Measurements from ENCODE around the gene TBC1D5.
A peak's percentile ranks its signal among the peaks of the same experiment; 100 is the strongest.
"Not testable (repeated sequence)": the region's sequence is repeated elsewhere in the genome, so short reads cannot be mapped to it uniquely, and the experiment has no call there.

TBC1D5 gene, protein sequence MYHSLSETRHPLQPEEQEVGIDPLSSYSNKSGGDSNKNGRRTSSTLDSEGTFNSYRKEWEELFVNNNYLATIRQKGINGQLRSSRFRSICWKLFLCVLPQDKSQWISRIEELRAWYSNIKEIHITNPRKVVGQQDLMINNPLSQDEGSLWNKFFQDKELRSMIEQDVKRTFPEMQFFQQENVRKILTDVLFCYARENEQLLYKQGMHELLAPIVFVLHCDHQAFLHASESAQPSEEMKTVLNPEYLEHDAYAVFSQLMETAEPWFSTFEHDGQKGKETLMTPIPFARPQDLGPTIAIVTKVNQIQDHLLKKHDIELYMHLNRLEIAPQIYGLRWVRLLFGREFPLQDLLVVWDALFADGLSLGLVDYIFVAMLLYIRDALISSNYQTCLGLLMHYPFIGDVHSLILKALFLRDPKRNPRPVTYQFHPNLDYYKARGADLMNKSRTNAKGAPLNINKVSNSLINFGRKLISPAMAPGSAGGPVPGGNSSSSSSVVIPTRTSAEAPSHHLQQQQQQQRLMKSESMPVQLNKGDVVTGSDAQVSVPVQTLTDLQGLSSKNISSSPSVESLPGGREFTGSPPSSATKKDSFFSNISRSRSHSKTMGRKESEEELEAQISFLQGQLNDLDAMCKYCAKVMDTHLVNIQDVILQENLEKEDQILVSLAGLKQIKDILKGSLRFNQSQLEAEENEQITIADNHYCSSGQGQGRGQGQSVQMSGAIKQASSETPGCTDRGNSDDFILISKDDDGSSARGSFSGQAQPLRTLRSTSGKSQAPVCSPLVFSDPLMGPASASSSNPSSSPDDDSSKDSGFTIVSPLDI

DNA sequence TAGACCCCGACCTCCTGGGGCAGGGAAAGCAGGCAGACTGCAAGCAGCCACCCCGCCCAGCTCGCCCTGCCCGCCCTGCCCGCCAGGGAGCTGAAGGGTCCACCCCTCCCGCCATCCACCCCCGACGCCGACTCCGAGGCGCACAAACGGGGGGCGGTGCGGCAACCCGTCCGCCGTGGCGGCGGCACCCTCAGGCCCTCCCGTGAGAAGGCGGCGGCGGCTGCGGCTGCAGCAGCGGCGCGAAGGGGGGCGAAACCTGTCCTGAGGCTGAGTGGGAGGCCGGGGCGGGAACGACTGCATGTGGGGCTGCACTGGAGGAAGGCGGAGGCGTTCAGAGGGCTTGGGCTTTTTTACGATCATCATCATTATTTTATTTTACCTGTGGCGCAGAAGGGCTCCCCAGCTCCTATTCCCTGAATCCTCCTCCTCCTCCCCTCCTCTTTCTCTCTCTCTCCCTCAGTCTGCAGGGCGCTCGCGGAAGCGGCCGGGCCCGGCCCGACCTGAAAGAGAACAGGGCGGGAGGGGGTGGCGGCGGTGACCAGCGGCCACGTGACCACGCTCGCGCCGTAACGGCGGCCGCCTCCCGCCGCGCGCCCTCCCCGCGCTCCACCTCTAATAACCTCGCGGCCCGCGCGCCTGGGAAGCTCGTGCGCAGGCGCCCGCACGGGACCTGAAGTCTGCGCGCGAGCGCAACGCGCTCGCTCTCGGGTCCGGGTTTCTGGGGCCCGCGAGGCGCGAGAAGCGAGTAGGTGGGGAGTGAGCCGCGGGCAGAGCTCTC is at the start of gene TBC1D5:
Gene TBC1D5 (minus strand): TSS at position 530 of the 778 bp plus-strand sequence. CDS start 234,061 bp downstream, outside the sequence.
- DNase-seq (ENCODE audit: low read depth), result peak; percentile 79

- no peak for DNase-seq (ENCODE audit: low read depth)
Observed at GRCh38 chr3:17783426-17783825, 41.0 kb upstream of the TBC1D5 start.

GRCh38 chr3:17782751-17783150 is 40.3 kb upstream of the TBC1D5 start:
- DNase-seq (ENCODE audit: low read depth), result no peak

DNA sequence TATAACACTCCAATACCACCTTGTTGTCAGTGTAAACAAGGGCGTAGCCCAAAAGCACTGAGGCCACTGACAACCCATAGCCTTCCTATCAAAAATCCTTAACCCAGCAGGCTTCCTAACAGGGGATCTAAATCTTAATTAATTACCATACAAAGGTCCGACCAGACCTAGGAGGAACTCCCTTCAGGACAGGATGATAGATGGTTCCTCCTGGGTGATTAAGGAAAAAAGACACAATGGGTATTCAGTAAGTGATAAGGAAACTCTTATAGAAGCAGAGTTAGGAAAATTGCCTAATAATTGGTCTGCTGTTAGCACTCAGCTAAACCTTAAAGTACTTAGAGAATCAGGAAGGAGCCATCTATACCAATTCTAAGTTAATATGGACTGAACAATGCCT is 37.9 kb upstream of the TBC1D5 start:
- not testable (repeated sequence) for DNase-seq (ENCODE audit: low read depth)

DNA sequence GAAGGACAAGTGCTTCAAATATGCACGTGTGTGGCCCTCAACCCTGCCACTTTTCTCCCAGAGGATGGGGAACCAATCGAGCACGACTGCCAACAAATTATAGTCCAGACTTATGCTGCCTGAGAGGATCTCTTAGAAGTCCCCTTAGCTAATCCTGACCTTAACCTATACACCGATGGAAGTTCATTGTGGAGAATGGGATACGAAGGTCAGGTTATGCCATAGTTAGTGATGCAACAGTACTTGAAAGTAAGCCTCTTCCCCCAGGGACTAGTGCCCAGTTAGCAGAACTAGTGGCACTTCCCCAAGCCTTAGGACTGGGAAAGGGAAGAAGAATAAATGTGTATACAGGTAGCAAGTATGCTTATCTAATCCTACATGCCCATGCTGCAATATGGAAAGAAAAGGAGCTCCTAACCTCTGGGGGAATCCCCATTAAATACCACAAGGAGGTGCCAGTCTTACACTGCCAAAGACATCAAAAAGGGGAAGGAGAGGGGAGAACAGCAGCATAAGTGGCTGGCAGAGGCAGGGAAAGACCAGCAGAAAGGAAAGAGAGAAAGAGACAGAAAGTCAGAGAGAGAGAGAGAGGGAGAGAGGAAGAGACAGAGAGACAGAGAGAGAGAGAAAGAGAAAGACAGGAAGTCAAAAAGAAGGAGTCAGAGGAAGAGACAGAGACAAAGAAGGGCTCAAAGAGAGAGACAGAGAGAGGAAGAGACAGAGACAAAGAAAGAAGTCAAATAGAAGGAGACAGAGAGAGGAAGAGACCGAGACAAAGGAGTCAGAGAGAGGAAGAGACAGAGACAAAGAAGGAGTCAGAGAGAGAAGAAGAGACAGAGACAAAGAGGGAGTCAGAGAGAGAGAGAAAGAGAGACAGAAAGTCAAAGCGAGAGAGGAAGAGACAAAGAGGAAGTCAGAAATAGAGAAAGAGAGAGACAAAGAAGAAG is 37.1 kb upstream of the TBC1D5 start:
- DNase-seq (ENCODE audit: low read depth), result not testable (repeated sequence)

DNA sequence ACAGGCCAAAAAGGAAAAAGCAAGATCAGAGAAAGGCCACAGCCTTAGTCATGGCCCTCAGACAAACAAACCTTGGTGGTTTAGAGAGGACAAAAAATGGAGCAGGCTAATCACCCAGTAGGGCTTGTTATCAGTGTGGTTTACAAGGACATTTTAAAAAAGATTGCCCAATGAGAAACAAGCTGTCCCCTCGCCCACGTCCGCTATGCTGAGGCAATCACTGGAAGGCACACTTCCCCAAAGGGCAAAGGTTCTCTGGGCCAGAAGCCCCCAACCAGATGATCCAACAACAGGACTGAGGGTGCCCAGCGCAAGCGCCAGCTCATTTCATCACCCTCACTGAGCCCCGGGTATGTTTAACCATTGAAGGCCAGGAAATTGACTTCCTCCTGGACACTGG is 34.9 kb upstream of the TBC1D5 start:
- not testable (repeated sequence) for DNase-seq (ENCODE audit: low read depth)

GRCh38 chr3:17775073-17775472 is 32.6 kb upstream of the TBC1D5 start:
- no peak for DNase-seq (ENCODE audit: low read depth)

GRCh38 chr3:17774180-17774910 is 31.9 kb upstream of the TBC1D5 start:
- DNase-seq (ENCODE audit: low read depth), result not testable (repeated sequence)

DNA sequence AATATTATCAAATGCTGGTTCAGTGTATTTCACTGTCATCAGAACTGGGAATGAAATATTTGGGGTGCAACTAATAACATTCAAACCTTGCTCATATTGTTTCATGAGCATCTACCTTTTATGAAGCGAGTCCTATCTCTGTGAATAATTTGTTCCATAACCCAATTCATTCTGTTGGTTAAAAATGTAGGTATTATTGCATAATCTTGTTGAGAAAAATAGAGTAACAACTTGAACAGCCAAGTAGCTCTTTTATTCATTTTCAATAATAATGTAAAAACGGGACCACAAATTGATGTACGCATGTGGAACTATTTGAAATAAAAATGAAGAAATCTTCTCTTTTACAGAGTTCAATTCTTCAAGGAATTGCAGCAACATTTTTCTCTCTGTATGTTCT is 30.1 kb upstream of the TBC1D5 start:
- DNase-seq (ENCODE audit: low read depth), result no peak

- DNase-seq (ENCODE audit: low read depth), result no peak
Observed at GRCh38 chr3:17771177-17772017, 29.0 kb upstream of the TBC1D5 start.

GRCh38 chr3:17770682-17771081 is 28.3 kb upstream of the TBC1D5 start:
- DNase-seq (ENCODE audit: low read depth), result no peak

DNA sequence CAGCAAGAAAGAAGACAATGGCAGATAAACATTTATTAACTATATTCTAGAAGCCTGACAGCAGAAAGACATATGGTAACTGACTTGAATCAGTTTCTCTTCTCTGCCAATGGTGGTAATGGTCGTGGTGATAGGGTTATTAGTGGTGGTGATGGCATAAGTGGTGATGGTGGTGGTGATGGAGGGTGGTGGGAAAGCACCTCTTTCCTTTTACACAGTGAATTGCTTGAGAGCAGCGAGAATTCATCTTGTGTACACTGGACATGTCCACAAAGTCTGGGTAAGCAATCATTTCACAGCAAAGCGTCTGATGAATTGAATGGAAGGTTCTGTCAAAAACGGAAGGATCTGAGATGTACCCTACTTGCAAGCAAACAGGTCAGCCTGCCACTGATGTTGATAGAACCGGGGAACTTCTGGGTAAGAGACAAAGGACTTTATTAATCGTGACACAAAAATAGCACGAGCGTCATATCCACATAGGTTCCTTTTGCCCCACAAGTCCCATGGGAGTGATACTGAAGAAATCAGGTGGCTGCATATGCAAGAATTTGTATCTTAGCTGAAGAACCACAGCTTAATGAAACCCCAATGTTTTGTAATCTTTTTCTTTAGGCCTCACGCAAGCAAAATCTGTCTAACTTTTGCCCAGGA is 23.5 kb upstream of the TBC1D5 start:
- no peak for DNase-seq (ENCODE audit: low read depth)

- DNase-seq (ENCODE audit: low read depth), result no peak
Observed at GRCh38 chr3:17761563-17761962, 19.1 kb upstream of the TBC1D5 start.

DNA sequence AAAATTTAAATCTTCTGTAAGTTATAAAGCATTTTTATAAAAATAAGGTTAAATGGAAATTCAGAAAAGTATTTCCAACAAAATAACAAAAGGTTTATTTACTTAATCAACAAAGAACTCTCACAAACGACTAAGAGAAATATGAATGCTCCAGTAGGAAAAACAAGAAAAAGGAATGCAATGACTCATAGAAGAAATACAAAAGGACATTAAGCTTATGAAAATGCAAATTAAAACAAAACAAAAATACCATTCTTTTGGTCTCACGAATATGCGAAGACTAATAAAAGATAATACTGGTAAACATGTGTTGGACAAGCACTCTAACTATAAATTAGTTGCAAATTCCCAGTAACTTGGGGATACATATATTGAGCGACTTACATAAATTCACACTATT is 17.5 kb upstream of the TBC1D5 start:
- no peak for DNase-seq (ENCODE audit: low read depth)

DNA sequence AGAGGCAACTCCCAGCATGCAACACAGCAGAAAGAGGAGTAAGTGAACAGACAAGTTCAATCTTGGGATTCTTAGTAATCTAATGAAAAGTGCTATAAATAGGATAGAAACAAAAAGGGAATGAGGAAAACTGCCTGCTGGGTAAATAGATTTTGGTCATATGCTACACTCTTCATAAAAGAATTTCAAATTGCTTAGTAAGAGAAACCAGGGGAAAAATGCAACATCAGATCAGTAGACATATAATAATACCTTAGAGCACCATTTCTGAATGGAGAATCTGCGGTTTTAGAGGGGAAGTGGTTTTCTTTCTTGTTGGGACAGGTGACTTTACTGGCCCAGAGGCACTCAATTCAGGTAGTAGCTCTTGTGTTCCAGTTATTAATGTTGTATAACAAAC is 13.4 kb upstream of the TBC1D5 start:
- DNase-seq (ENCODE audit: low read depth), result no peak

DNA sequence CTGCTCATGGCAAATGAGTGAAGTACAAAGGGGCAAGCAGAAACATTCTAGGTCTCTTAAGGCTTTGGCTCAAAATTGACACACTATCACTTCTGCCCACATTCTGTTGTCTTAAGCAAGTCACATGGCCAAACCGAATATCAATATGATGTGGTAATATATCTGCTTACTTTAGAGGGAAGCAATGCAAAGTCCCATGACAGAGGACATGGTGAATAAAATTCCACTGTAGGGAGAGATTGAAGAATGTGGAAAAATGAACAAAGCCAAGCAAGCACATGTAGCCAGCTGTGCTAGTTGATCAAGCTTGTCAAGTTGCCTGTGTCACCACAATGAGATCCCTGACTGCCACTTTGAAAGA is 11.2 kb upstream of the TBC1D5 start:
- DNase-seq (ENCODE audit: low read depth), result no peak

GRCh38 chr3:17752876-17753631 is 10.6 kb upstream of the TBC1D5 start:
- DNase-seq (ENCODE audit: low read depth), result no peak

DNA sequence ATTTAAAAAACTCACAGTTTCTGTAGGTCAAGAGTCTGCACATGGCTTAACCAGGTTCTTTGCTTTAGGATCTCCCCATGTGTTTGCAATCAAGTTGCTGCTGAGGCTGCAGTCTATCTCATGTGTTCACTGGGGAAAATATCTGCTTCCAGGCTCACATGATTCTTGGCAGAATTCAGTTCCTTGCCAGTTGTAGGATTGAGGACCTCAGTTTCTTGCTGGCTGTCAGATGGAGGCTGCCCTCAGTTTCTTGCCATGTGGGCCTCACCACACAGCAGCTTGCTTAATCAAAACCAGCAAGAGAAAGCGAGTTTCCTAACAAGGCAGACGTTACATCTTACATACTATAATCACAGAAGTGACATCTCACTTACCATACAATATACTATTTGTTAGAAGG is 10.0 kb upstream of the TBC1D5 start:
- DNase-seq (ENCODE audit: low read depth), result no peak
